ENCODE data around the gene HSP90AB1.

HSP90AB1 gene

GRCh38 chr6:44207966-44208365 is 38.9 kb upstream of the HSP90AB1 start (continued):
- TF ChIP-seq ZFHX2 (tag by site-specific recombination; conservative IDR thresholded peaks at IDR 0.05) (no peak), ZNF791 (tag by site-specific recombination; IDR thresholded peaks at IDR 0.05) (no peak)

DNA sequence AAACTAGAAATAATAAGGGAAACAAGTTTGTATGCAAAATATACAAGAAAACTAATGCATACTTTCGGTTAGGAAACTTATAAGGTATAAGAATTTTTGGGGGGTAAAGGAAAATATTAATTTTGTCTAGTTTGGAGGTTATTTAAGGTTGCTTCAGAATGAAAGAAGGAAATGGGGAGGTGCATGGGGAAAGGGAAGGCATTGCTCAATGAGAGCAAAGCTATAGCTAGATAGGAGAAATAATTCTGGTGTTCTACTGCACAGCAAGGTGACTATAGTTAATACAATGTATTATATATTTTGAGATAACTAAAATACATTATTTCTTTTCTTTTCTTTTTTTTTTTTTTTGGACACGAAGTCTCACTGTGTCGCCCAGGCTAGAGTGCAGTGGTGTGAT is 35.6 kb upstream of the HSP90AB1 start:
- Histone ChIP-seq H3K4me3 (ENCODE audit: low read depth, low read length) (no peak overlapping the region), H3K36me3 (ENCODE audit: control insufficient read depth in 2 of 2, insufficient read depth in 1 of 2, low read length in 2 of 2) (no peaks in the 10 kb centered on the region), H3K27ac (ENCODE audit: extremely low read depth, low read depth, low read length) (no peak overlapping the region), H3K4me1 (ENCODE audit: control insufficient read depth, insufficient read depth, low read length) (no peaks in the 10 kb centered on the region), H3K9me3 (ENCODE audit: control insufficient read depth, insufficient read depth, low read depth, low read length) (no peaks in the 10 kb centered on the region)
- ChIA-PET CTCF (interaction anchor here (0.6 kb wide), 1 partner anchor 28 kb away, joined by 3 read pairs; no protein-coding TSS in a partner anchor), POLR2A (interaction anchor here (0.6 kb wide), 1 partner anchor 27 kb away, joined by 3 read pairs; no protein-coding TSS in a partner anchor)
- TF ChIP-seq ZNF549 (tag by site-specific recombination; IDR thresholded peaks at IDR 0.05) (no peak), ZNF211 (tag by site-specific recombination; IDR thresholded peaks at IDR 0.05; ENCODE audit: low read depth) (no peak), ZSCAN30 (tag by site-specific recombination; IDR thresholded peaks at IDR 0.05) (no peak), ZNF544 (tag by site-specific recombination; IDR thresholded peaks at IDR 0.05) (no peak), AEBP2 (tag by site-specific recombination; IDR thresholded peaks at IDR 0.05; ENCODE audit: borderline replicate concordance) (no peak), GFI1B (tag by site-specific recombination; IDR thresholded peaks at IDR 0.05) (no peak)
- TF ChIP-seq, protein P1, sequence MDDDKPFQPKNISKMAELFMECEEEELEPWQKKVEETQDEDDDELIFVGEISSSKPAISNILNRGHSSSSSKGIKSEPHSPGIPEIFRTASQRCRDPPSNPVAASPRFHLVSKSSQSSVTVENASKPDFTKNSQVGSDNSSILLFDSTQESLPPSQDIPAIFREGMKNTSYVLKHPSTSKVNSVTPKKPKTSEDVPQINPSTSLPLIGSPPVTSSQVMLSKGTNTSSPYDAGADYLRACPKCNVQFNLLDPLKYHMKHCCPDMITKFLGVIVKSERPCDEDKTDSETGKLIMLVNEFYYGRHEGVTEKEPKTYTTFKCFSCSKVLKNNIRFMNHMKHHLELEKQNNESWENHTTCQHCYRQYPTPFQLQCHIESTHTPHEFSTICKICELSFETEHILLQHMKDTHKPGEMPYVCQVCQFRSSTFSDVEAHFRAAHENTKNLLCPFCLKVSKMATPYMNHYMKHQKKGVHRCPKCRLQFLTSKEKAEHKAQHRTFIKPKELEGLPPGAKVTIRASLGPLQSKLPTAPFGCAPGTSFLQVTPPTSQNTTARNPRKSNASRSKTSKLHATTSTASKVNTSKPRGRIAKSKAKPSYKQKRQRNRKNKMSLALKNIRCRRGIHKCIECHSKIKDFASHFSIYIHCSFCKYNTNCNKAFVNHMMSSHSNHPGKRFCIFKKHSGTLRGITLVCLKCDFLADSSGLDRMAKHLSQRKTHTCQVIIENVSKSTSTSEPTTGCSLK (tag by site-specific recombination; IDR thresholded peaks at IDR 0.05): no peak
- TF ChIP-seq, protein P2, sequence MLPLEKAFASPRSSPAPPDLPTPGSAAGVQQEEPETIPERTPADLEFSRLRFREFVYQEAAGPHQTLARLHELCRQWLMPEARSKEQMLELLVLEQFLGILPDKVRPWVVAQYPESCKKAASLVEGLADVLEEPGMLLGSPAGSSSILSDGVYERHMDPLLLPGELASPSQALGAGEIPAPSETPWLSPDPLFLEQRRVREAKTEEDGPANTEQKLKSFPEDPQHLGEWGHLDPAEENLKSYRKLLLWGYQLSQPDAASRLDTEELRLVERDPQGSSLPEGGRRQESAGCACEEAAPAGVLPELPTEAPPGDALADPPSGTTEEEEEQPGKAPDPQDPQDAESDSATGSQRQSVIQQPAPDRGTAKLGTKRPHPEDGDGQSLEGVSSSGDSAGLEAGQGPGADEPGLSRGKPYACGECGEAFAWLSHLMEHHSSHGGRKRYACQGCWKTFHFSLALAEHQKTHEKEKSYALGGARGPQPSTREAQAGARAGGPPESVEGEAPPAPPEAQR (tag by site-specific recombination; IDR thresholded peaks at IDR 0.05): no peak

DNA sequence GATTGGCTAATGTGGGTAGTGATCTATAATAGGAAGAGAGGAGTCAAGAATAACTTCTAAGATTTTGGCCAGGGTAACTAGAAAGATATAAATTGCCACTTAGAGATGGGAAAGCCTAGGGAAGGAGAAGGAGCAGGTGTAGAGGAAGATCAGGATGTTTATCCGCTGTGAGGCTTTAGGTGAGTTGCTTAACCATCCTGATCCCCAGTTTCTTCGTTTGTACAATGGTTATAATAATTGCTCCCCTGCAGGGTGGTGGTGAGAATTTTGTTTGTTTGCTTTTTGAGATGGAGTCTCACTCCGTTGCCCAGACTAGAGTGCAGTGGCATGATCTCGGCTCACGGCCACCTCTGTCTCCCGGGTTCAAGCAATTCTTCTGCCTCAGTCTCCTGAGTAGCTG is 32.6 kb upstream of the HSP90AB1 start:
- CTCF ChIA-PET: no interaction called here
- Histone ChIP-seq H3K36me3 (ENCODE audit: control insufficient read depth in 2 of 2, insufficient read depth in 1 of 2, low read length in 2 of 2) (no peaks in the 10 kb centered on the region), H3K4me3 (ENCODE audit: low read depth, low read length) (no peak overlapping the region), H3K27ac (ENCODE audit: extremely low read depth, low read depth, low read length) (no peak overlapping the region), H3K9me3 (ENCODE audit: control insufficient read depth, insufficient read depth, low read depth, low read length) (no peaks in the 10 kb centered on the region), H3K4me1 (ENCODE audit: control insufficient read depth, insufficient read depth, low read length) (peaks cover 3% of the 10 kb centered on the region)
- TF ChIP-seq ZNF132 (tag by site-specific recombination; IDR thresholded peaks at IDR 0.05; ENCODE audit: borderline replicate concordance) (no peak), ZNF768 (tag by site-specific recombination; IDR thresholded peaks at IDR 0.05) (0 out of 2 replicates have a peak, but pooled peaks have one; percentile 50)
- POLR2A ChIA-PET: interaction anchor here (1.9 kb wide), 1 partner anchor 10 kb away, joined by 6 read pairs; the partner anchor contains the start of gene SLC29A1

GRCh38 chr6:44216677-44217331 is 30.1 kb upstream of the HSP90AB1 start, which contains the start of gene MYMX:
Gene MYMX, plus strand, starts transcription at chr6:44216926. Its CDS starts 546 bp downstream, at chr6:44217472.
- ChIA-PET CTCF (interaction anchor here (0.6 to 0.7 kb wide), 3 partner anchors 21 to 550 kb away, joined by 3 to 7 read pairs (median 6); no protein-coding TSS in a partner anchor), POLR2A (no interaction called here)

More at GRCh38 chr6:44216677-44217331, 30.1 kb upstream of the HSP90AB1 start, which contains the start of gene MYMX:
- Histone ChIP-seq H3K36me3 (ENCODE audit: control insufficient read depth in 2 of 2, insufficient read depth in 1 of 2, low read length in 2 of 2) (no peaks in the 10 kb centered on the region), H3K4me1 (ENCODE audit: control insufficient read depth, insufficient read depth, low read length) (peaks cover 7% of the 10 kb centered on the region), H3K9me3 (ENCODE audit: control insufficient read depth, insufficient read depth, low read depth, low read length) (no peaks in the 10 kb centered on the region), H3K4me3 (ENCODE audit: low read depth, low read length) (no peak within 1 kb of the TSS), H3K27ac (ENCODE audit: extremely low read depth, low read depth, low read length) (no peak within 1 kb of the TSS)
- no peak for TF ChIP-seq ZFP3 (tag by site-specific recombination; IDR thresholded peaks at IDR 0.05; ENCODE audit: low read depth)
- peak; percentile 74 for TF ChIP-seq ZNF341 (tag by site-specific recombination; IDR thresholded peaks at IDR 0.05; ENCODE audit: low read depth)
- peak; percentile 79 for TF ChIP-seq ZBTB17 (tag by site-specific recombination; IDR thresholded peaks at IDR 0.05)
- TF ChIP-seq ZNF600 (tag by site-specific recombination; IDR thresholded peaks at IDR 0.05): 0 out of 2 replicates have a peak, but pooled peaks have one; percentile 28
